GM06990 (cell line): ENCODE results near the gene SERPINB6.
A peak's percentile ranks its signal among the peaks of the same experiment; 100 is the strongest.

Experiments used
- DNase-seq: peaks from one replicate; pipeline ENCODE4 v3.0.0-alpha.2; 2011; ENCODE audit not compliant: insufficient read length; ENCODE audit errors: extremely low read depth
- H3K27me3 ChIP-seq: replicated peaks from 2 replicates; pipeline ENCODE4 v1.6.0; 2011; ENCODE audit warnings: low read length; ENCODE audit not compliant: control insufficient read depth, insufficient read depth
- H3K36me3 ChIP-seq: 2 replicates; pipeline ENCODE4 v1.5.1; 2011; ENCODE audit warnings: low read length; ENCODE audit not compliant: control insufficient read depth, insufficient read depth
- H3K4me3 ChIP-seq: replicated peaks from 2 replicates; pipeline ENCODE4 v1.5.1; 2011; ENCODE audit warnings: low read depth, mild to moderate bottlenecking, control low read depth, low read length
- CTCF ChIP-seq: IDR thresholded peaks from 2 replicates; pipeline ENCODE4 v1.5.1; 2011; ENCODE audit warnings: low read length, control low read depth, mild to moderate bottlenecking, inconsistent platforms; ENCODE audit not compliant: insufficient read depth, poor library complexity, severe bottlenecking

The SERPINB6 gene

GRCh38 chr6:2971420-2972218, at the start of gene SERPINB6:
TSS of gene SERPINB6 (minus strand) at chr6:2971567. CDS start at chr6:2959332, 12,235 bp downstream.
- H3K27me3 ChIP-seq, result peaks cover 1% of the 10 kb centered on the region
- H3K4me3 ChIP-seq, result peak within 1 kb of the TSS; percentile 27
- no peak for TF ChIP-seq CTCF
- H3K36me3 ChIP-seq, result no peaks in the 10 kb centered on the region
- DNase-seq, result no peak

GRCh38 chr6:3019749-3020320, 48.5 kb upstream of the SERPINB6 start:
- TF ChIP-seq CTCF, result no peak
- Histone ChIP-seq H3K27me3 (no peaks in the 10 kb centered on the region), H3K4me3 (no peak overlapping the region), H3K36me3 (no peaks in the 10 kb centered on the region)
- no peak for DNase-seq

- no peaks in the 10 kb centered on the region for H3K27me3 ChIP-seq
- no peaks in the 10 kb centered on the region for H3K36me3 ChIP-seq
- no peak overlapping the region for H3K4me3 ChIP-seq
- TF ChIP-seq CTCF, result no peak
- no peak for DNase-seq
These were observed 47.7 kb upstream of the SERPINB6 start for GRCh38 chr6:3019065-3019464.

- DNase-seq, result no peak
- Histone ChIP-seq H3K4me3 (no peak overlapping the region), H3K27me3 (no peaks in the 10 kb centered on the region), H3K36me3 (no peaks in the 10 kb centered on the region)
- no peak for TF ChIP-seq CTCF
These were observed 45.9 kb upstream of the SERPINB6 start for GRCh38 chr6:3017304-3017703.

- Histone ChIP-seq H3K4me3 (no peak overlapping the region), H3K27me3 (no peaks in the 10 kb centered on the region), H3K36me3 (no peaks in the 10 kb centered on the region)
- DNase-seq, result no peak
- no peak for TF ChIP-seq CTCF
These were observed 45.3 kb upstream of the SERPINB6 start for GRCh38 chr6:3016473-3017280.
